HG02610 (cell line): Measurements from ENCODE around the gene C1QTNF7.

Experiments
- ATAC-seq: cut with Tn5 transposase; IDR thresholded peaks from one replicate; pipeline ENCODE4 v1.9.1; 2021; ENCODE audit warnings: mild to moderate bottlenecking, moderate library complexity; ENCODE audit not compliant: unreplicated experiment

Gene C1QTNF7

GRCh38 chr4:15455290-15455689 is 27.5 kb downstream of the C1QTNF7 start:
- no peak for ATAC-seq

- ATAC-seq: peak; percentile 86
These were observed 29.8 kb downstream of the C1QTNF7 start for GRCh38 chr4:15457406-15458201.

- ATAC-seq: no peak
These were observed 30.8 kb downstream of the C1QTNF7 start for GRCh38 chr4:15458616-15459015.

GRCh38 chr4:15459706-15460105 is 31.9 kb downstream of the C1QTNF7 start:
- no peak for ATAC-seq

GRCh38 chr4:15466596-15466995 is 38.8 kb downstream of the C1QTNF7 start:
- ATAC-seq: no peak

GRCh38 chr4:15469402-15470127 is 41.7 kb downstream of the C1QTNF7 start, which contains the start of gene CC2D2A:
TSS of gene CC2D2A (plus strand) at chr4:15469882. CDS start at chr4:15475933, 6,051 bp downstream.
- no peak for ATAC-seq

- ATAC-seq: no peak
These were observed 42.3 kb downstream of the C1QTNF7 start for GRCh38 chr4:15470128-15470475.

DNA sequence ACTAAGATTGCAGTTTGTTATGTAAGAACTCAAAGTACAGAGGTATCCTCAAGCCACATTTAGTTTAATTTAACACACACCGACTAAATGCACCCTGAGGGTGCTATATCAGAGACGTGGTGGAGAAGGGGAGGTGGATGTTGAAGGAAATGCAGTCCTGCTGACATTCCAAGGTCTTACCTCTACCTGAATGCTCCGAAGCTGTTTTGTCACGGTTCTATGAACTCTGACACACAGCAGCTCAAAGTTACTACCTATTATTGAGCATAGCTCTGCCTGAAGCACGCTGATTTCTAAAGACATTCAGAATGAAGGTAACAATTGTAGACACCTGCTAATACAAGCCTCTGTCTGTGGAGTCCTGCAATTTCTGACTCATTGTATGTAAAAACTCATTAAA is 48.6 kb downstream of the C1QTNF7 start:
- ATAC-seq: no peak

- no peak for ATAC-seq
These were observed 50.9 kb downstream of the C1QTNF7 start for GRCh38 chr4:15478724-15479088.

DNA sequence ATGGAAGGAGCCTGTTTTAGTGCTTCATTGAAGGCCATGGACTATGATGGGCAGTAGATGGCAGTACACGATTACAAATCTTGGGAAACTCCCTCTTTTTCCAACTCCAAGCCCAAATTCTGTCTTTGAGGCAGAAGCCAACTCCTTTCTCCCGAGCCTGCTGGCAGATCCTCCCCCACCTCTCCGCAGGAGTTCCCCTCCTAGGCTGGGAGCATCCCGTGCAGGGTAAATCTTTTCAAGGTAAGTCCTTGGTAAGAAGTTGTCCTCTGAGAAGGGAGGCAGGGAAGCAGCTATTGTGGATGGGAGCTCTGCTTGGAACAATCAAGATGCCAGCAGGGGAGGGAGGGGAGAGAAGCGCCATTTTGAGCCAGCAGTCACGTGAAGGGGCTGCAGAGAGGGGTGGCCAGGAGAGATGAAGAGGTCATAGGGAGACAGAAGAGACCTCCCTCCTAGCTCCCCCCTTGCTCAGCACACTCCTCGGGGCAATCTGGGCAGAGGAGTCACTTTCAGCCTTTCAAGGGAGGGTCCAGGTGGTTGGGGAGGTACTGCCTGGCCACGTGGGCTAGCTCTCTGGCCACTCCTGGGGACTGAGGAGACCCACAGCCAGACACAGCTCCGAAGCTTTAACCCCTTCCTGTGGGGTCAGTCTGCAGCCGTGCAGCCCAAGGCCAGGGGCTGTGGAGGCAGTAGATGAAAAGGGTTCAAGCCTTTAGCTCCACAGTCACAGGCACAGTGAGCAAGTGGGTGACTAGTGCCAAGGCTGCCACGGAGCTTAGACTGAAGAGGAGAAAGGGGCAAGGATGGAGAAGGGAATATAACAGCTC is 51.5 kb downstream of the C1QTNF7 start:
- ATAC-seq: peak; percentile 60

DNA sequence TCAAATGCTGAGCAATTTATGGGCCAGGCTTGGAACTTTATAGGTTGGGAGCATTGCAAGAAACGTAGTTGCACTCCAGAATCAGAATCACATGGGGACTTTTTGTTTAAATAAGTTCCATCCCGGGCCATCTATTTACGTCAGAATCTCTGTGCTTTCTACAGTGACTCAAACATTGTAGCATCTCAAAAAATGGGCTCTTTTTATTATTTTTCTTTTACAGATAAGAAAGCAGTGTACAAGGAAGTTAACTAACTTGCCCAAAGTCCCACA is 52.0 kb downstream of the C1QTNF7 start:
- no peak for ATAC-seq

DNA sequence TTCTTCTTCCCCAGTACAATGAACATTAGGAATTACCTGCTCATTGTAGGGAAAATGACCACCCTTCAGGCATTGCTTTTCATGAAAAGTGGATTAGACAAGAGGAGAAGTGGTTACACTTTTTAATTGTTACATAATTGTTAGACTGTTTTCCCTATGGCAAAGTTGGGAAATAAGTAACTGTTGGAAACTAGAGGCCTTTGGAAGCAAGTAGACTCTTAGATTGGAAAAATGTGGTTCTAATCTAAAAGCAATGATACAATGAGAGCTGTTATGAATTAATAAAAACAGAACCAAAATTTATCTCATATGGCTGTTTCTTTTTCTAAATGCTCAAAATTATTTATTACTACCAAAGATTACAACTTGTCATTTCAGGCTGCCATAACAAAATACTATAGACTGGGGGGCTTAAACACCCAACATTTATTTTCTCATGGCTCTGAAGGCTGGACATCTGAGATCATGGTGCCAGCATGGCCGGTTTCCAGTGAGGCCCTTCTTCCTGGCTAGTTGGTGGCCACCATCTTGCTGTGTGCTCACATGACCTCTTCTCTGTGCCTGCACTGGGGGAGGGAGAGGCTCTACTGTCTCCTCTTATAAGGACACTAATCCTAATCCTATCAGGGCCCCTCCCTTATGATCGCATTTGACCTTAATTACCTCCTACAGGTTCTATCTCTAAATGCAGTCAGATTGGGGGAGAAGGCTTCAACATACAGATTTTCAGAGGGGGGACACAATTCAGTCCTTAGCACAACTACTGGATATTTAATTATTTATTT is 54.3 kb downstream of the C1QTNF7 start:
- ATAC-seq: no peak

DNA sequence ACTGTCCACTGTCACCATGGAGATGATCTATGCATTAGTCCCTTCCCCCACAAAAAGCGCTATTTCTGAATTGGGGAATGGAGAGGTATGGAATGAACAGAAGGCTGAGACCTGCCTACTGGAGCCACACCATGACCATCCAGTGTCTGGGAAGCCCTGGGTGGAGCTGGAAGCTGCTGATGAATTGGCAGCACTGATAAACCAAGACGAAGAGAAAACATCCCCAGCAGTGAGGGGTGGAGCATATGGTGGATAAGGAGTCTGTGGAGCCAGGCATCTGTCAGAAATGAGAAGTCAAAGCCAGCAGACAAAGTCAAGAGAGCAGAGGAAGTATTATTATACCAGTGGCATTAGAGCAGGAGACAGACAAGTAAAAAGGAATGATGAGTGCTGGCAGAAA is 55.0 kb downstream of the C1QTNF7 start:
- no peak for ATAC-seq

GRCh38 chr4:15488136-15488535 is 60.3 kb downstream of the C1QTNF7 start:
- no peak for ATAC-seq

DNA sequence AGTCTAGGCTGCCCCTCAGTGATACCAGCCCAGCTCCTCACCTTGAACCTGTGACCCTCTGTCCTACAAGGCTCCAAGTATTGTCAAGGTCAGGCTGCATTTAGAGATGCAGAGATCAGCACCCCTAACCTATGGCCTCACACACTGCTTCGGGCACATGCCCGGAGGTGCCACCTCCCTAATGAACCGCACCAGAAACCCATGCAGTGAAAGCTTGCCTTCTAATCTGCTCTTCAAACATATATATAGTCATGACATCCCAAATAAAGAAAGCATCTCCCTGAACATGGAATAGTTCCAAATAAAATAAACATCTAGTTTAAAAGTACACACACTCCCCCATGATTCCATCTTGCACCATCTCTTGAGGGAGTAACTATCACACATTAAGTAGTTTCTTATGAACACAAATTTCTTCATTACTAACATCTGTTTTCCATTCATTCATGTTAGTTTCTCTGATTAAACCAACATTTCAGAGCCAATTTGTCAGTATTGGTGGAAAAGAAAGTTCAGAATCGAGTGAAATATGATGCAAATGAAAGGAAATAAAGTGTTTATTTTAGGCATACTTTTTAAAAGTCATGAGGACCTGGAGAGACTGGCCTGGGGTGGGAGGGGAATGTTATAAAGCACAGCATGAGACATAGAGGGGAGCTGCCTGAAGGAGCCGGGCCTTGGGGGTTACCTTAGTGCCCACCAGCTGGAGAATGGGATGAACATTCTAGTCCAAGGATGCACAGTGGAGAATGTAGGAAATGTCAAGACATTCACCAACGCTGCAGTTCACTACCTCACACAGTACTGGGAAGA is 61.0 kb downstream of the C1QTNF7 start:
- ATAC-seq: no peak

DNA sequence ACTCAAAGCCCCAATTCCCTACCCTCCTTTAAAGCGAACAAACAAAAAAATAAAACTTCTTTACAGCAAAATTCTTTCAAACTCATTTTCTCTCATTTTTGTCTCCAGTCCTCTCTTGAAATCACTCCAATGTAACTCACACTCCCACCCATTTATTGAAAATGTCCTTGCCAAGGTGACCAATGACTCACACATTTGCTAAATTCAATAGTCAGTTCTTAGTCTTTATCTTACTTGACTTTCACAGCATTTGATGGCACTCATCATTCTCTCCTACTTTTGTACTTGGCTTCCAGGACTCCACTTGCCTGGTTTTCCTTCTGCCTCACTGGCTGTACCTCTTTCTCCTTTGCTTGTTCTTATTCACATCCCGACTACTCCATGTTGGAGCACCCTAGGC is 61.7 kb downstream of the C1QTNF7 start:
- no peak for ATAC-seq

DNA sequence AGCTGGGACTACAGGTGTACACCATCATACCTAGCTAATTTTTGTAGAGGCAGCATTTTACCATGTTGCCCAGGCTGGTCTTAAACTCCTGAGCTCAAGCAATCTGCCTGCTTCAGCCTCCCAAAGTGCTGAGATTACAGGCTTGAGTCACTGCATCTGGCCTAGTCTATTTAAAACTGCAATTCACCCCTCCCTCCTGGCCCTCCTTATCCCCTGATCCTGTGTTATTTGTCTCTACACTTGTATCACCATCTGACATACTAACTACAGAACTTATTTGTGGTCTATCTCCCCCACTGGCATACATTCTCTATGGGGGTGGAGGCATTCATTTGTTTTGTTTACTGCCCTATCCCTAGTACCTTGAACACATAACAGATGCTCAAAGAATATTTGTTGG is 65.6 kb downstream of the C1QTNF7 start:
- ATAC-seq: no peak

- ATAC-seq: no peak
These were observed 67.8 kb downstream of the C1QTNF7 start for GRCh38 chr4:15495621-15496020.
